Measurements from ENCODE around the gene PTGER1.

Gene PTGER1

DNA sequence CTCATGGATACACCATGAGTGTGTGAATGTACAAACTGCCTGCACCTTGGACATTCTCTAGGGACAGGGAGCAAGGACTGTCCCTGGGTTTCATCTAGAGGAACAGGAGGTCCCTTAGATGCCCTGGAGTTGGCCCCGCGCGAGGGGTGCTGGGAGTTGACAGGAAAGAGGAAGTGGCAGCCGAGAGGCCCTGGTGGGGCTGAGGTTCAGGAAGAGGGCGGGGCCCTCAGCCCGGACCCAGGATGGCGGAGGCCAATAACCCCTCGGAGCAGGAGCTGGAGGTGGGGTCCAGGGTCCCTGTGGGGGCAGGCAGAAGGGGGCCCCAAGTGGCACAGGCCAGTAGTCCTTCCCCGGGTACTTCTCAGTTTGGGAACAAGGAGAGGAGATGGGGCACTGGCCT lies 35.1 kb downstream of the PTGER1 start:
- DNase-seq: peak; percentile 79

DNA sequence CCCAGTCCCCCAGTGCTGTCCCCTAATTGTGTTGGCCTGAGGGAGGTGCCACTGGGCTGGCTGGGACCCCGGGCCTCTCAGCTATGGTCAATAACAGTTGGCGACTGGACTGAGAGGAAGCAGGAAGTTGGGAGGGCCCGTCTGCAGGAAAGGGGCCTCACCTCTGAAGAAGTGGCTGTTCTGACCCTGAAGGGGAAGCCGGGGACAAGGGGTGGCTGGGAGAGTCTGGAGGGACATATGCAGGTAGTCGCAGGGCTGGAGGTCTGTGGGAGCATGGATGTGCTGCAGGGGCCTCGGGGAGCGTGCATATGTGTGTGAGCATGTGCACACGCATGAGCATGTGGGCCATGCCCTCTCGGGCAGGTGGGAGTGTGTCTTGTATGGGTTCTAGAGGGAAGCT lies 36.1 kb downstream of the PTGER1 start:
- DNase-seq: no peak

DNA sequence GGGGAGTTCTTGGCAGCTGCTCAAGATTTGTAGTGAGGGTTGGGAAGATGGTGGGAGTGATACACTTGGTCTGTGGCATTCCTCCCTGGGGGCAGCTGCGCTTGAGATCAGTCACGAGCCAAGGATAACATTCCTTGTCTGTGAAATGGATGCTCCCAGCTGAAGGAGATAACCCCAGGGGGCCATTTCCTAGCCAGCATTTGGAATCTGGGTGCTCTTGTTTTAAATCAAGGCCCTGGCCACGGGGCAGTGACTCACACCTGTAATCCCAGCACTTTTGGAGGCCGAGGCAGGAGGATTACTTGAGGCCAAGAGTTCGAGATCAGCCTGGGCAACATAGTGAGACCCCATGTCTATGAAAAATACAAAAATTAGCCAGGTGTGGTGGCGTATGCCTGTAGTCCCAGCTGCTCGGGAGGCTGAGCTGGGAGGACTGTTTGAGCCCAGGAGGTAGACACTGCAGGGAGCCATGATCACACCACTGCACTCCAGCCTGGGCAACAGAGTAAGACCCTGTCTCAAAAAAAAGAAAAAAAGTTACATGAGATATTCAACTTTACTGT lies 37.5 kb downstream of the PTGER1 start:
- no peak for DNase-seq

DNA sequence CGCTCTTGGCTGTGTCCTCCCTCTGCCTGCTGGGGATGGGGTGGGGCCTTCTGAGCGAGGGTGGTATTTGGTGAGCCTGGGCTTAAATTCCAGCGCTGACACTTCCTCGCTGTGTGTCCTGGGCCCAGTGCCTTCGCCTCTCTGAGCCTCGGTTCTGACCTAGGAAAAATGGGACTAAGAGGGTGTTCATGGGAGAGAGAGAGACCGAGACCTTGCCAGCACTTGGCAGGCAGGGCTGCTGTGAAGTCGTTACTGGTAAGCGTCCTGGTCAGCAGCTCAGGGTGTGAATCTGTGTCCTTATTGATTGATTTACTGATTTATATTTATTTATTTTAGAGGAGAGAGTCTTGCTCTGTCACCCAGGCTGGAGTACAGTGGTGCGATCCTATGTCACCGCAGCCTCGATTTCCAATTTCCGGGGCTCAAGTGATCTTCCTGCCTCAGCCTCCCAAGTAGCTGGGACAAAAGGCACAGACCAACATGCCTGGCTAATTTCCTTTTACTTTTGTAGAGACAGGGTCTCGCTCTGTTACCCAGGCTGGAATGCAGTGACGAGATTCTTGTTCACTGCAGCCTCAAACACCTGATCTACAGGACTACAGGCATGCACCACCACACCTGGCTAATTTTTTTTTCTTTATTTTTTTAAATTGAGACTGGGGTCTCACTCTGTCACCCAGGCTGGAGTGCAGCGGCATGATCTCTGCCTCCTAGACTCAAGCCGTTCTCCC lies 39.7 kb downstream of the PTGER1 start:
- DNase-seq: no peak

DNA sequence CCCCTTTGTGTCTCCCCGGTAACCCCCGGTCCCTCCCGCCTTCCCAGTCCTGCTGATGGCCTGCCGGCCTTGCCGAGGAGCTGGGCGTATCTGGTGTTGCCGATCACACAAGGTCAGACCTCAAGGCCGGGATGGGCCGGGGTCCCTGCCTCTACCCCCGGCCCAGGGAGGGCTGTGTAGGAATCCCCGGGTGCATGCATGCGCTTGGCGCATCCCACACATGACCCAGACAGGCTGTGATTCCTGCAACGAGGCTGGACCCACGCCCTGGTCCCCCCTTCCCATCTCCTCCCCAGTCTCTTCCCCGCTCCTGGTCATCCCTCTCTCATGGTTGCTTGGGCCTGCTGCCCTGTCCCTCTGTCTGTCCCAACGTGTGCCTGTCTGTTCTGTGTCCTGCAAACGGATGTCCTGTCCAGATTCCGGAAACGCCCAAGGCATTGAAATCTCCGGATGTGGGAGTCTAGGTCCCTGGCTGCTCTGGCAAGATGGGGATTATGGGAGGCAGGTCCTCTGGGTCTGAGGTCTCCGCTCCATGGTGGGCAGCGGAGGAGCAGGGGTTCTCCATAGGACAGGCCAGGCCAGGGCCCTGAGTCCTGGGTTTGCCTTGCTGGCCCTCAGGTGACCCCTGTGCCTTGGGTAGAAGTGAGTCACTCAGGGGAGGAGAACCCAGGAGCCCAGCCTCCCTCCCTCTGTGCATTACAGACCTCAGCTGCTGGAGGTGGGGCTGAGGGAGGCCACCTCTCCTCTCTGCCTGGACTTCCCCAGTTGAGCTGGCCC lies 40.4 kb downstream of the PTGER1 start:
- DNase-seq: peak; percentile 45

DNA sequence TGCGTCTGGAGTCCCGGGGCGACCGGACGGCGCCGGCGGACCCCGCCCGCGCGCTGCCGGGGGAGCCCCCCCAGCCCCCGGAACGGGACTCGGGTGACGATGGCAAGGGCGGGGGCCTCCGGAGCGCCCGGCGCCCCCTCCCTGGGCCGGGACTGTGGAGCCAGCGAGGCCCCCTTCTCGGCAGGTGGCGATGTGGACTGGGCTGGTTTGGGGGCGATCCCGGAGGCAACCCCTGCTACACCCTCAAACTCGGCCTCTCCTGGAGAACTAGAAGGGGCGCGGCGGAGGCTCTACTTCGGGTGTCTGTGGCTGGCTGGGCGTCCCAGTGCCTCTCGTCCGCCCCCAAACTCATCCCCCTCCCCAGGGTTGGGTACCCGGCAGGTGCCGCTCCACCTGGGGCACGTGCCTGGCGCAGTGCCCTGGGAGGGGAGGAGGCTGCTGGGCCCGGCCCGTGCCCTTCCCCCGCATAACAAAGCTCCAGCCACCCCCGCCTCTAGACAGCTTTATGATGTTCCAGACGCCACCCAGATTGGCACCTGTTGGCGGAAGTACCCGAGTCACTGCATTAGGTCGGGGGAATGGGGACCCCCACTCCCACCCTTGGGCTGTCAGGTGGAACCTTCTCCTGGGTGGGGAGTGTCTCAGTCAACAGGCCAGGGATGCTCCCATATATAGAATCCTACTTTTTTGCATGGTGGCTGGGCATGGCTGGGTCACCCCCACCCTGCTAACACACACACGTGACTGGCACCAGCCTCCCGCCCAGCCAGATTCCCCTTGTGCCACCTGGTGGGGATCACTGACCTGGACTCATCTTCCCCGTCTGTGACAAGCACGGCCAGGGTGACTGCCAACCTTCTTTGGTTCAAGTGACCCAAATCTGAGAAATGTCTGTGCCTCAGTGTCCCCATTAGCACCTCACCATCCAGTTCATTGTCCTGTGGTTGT lies 41.3 kb downstream of the PTGER1 start:
- DNase-seq: peak; percentile 63

DNA sequence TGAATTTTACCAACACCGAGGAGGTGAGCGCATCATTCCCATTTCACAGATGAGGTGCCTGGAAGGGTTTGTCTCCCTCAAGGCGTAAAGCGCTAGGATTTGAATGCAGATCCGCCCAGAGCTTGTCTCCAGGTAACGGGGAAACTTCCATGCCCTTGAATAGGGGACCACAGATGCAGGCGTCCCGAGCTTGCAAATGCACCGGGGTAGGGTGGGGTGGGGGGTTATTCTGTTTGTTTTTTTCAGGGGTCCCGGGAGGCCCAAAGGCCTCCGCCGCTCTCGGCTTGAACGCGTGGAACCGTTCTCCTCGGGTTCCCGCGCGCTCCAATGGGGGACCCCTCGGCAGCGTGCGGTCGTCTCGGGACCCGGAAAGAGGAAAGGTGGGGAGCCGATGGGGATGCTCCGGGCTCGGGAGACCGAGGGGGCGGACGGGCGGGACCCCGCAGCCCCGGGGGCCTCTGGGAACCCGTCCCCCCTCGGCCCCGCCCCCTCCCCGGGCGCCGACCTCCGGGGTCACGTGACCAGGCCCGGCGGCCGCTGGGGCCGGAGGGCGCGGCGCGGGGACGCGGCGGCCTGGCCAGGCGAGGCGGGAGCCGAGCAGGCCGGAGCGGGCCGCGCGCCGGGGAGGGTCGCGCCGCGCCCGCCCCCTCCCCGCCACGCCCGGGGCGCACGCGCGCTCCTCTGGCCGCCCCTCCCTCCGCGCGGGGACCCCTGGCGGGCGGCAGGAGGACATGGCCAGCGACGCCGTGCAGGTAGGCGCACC lies 42.2 kb downstream of the PTGER1 start, which contains the start of gene PKN1:
PKN1 (plus strand) TSS at position 516 of the 763 bp plus-strand sequence; CDS start at position 732, 216 bp downstream.
- peak; percentile 45 for DNase-seq

DNA sequence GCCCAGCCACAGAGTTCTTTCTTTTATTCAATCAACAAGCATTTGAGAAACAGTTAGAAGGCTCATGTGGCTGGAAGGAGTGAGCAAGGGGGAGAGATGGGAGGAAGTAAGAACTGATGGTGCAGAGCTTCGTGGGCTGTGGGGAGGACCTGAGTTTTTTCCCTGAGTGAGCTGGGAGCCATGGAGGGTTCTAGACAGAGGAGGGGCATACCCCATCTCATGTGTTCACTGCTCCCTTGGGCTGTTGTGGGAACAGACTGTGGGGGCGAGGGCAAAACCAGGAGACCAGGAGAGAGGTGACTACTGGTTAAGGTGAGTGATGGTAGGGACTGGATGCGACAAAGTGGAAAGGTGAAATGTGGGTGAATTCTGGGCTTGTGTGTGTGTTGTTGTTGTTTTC lies 44.4 kb downstream of the PTGER1 start:
- DNase-seq: no peak

DNA sequence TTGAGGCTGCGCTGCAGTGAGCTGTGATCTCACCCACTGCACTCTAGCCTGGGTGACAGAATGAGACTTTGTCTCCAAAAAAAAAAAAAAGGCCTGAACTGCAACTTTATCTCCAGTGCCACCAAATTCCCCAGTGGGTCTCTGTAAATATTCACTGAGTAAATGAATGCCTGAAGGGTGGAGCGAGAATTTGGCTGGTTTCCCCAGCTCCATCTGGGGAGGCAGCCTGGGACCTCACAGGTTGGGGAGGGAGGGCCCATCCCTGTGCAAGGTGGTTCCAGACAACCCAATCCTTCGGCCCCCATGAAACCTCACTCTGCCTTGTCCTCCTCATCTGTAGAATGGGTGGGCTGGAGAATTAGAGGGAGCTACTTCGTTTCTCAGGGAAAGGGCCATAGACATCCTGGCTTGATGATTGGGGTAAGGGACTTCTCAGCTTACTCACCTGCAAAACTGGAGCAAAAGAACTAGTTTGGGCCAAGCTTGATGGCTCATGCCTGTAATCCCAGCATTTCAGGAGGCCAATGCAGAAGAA lies 46.2 kb downstream of the PTGER1 start:
- no peak for DNase-seq

DNA sequence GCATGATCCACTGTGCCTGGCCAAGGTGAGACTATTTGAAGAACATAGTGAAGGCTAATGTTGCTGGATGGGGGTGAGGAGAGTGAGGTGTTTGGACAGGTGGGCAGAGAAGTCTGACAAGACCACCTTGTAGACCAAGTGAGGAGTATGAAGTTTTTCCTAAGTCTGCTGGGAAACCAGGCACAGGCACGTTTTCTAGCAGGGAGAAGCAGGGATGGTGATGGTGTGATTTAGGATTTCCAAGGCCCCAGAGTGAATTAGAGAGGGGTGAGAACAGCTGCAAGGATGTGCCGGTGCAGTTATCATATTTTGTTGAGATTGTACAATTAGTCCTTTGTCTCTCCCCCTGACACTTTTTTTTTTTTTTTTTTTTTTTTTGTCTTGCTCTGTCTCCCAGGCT lies 47.7 kb downstream of the PTGER1 start:
- no peak for DNase-seq

DNA sequence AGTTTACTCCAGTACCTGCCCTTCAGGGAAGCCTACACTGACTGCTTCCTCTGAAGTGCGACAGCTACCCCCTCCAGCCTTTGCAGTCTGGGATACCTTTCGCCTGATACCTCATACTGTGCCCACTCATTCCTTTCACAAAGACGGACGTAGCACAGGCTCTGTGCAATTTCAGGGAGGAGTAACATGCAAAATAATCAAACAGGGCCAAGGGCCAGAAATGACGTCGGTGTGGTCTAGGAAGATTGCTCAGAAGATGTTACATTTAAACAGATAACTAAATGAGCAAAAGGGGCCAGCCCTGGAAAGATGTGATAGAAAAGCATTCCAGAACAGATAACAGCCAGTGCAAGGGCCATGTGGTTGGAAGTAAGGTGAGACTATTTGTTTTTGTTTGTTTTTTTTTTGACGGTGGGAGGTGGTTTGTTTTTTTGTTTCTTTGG lies 49.4 kb downstream of the PTGER1 start:
- DNase-seq: no peak

Measured in CD4-positive, alpha-beta T cell treated with Interleukin-17A for 1 hour (primary cell).